Neural cell (in vitro differentiated cells): ENCODE measurements around the gene PLCB4. TPM values are rescaled to one million over a fixed set of nuclear protein-coding genes. Genes with fewer than 3 reads are reported as not detected.

Source experiments
- H2AFZ ChIP-seq: fragments of 200-600, 300-800 bp; sonication (generic), shearing (Covaris generic); 2 replicates; pipeline ENCODE4 v1.6.0; 2014; ENCODE audit warnings: low read depth, mild to moderate bottlenecking, antibody characterized with exemption, low read length, moderate library complexity
- H3F3A ChIP-seq: fragments of 200-600 bp; shearing (Covaris generic); 2 replicates; pipeline ENCODE4 v1.6.1; 2016; ENCODE audit warnings: mild to moderate bottlenecking, moderate library complexity, mixed read lengths, antibody characterized with exemption, low read length; ENCODE audit not compliant: insufficient read depth, poor library complexity, severe bottlenecking
- H3K27ac ChIP-seq: fragments of 200-600, 300-800 bp; sonication (generic), shearing (Covaris generic); 2 replicates; pipeline ENCODE4 v1.5.1; 2014; ENCODE audit warnings: mild to moderate bottlenecking, low read length, moderate library complexity
- H3K27me3 ChIP-seq: fragments of 300-800, 200-600 bp; sonication (generic), shearing (Covaris generic); 2 replicates; pipeline ENCODE4 v1.6.0; 2014; ENCODE audit warnings: mild to moderate bottlenecking, low read depth, low read length, moderate library complexity; ENCODE audit not compliant: insufficient read depth
- H3K36me3 ChIP-seq: fragments of 300-800, 200-600 bp; sonication (generic), shearing (Covaris generic); 2 replicates; pipeline ENCODE4 v1.5.1; 2014; ENCODE audit warnings: mild to moderate bottlenecking, antibody characterized with exemption, low read length, moderate library complexity; ENCODE audit not compliant: insufficient read depth
- H3K4me2 ChIP-seq: fragments of 300-800, 200-600 bp; sonication (generic), shearing (Covaris generic); 2 replicates; pipeline ENCODE4 v1.6.0; 2014; ENCODE audit warnings: mild to moderate bottlenecking, low read length
- H3K4me3 ChIP-seq: fragments of 300-800, 200-600 bp; sonication (generic), shearing (Covaris generic); 2 replicates; pipeline ENCODE4 v1.5.1; 2014; ENCODE audit warnings: mild to moderate bottlenecking, low read length, moderate library complexity
- H3K79me2 ChIP-seq: fragments of 200-600 bp; shearing (Covaris generic); replicated peaks from 2 replicates; pipeline ENCODE4 v1.6.0; 2014; ENCODE audit warnings: mild to moderate bottlenecking, low read length, moderate library complexity; ENCODE audit not compliant: insufficient read depth
- H3K9ac ChIP-seq: fragments of 300-800, 200-600 bp; sonication (generic), shearing (Covaris generic); 2 replicates; pipeline ENCODE4 v1.6.1; 2016; ENCODE audit warnings: mild to moderate bottlenecking, low read length, mixed read lengths
- H3K9me2 ChIP-seq: fragments of 200-600 bp; shearing (Covaris generic); 2 replicates; pipeline ENCODE4 v1.6.1; 2016; ENCODE audit warnings: mild to moderate bottlenecking, low read length, mixed read lengths; ENCODE audit not compliant: insufficient read depth
- H3K9me3 ChIP-seq: fragments of 200-600, 300-800 bp; sonication (generic), shearing (Covaris generic); 2 replicates; pipeline ENCODE4 v1.6.1; 2016; ENCODE audit warnings: mild to moderate bottlenecking, mixed run types, low read length, moderate library complexity, mixed read lengths
- H4K20me1 ChIP-seq: fragments of 200-600 bp; shearing (Covaris generic); 2 replicates; pipeline ENCODE4 v1.6.1; 2016; ENCODE audit warnings: mild to moderate bottlenecking, mixed run types; ENCODE audit not compliant: insufficient read depth
- EP300 ChIP-seq: fragments of 450-650 bp; conservative IDR thresholded peaks from 2 replicates; pipeline ENCODE4 v1.6.1; 2014; ENCODE audit warnings: antibody characterized with exemption, mild to moderate bottlenecking, moderate library complexity; ENCODE audit not compliant: poor library complexity, severe bottlenecking
- EZH2 ChIP-seq: fragments of 200-600, 300-800 bp; shearing (Covaris generic), sonication (generic); IDR thresholded peaks from 2 replicates; pipeline ENCODE4 v1.6.1; 2014; ENCODE audit warnings: antibody characterized with exemption, low read length, borderline replicate concordance, mild to moderate bottlenecking; ENCODE audit not compliant: insufficient read depth, poor library complexity, severe bottlenecking
- MXI1 ChIP-seq: fragments of 450-650 bp; conservative IDR thresholded peaks from 2 replicates; pipeline ENCODE4 v1.6.1; 2014; ENCODE audit warnings: antibody characterized with exemption, mild to moderate bottlenecking; ENCODE audit not compliant: poor library complexity, severe bottlenecking
- POLR2AphosphoS5 ChIP-seq: IDR thresholded peaks from 2 replicates; pipeline ENCODE4 v1.6.1; 2012
- RAD21 ChIP-seq: fragments of 450-650 bp; conservative IDR thresholded peaks from 2 replicates; pipeline ENCODE4 v1.6.1; 2014; ENCODE audit warnings: antibody characterized with exemption, mild to moderate bottlenecking, moderate library complexity
- SMC3 ChIP-seq: fragments of 450-650 bp; conservative IDR thresholded peaks from 2 replicates; pipeline ENCODE4 v1.6.1; 2014; ENCODE audit warnings: antibody characterized with exemption, mild to moderate bottlenecking, moderate library complexity; ENCODE audit not compliant: poor library complexity
- TAF1 ChIP-seq: IDR thresholded peaks from 2 replicates; pipeline ENCODE4 v1.6.1; 2012; ENCODE audit warnings: low read depth
- polyA plus RNA-seq: library from polyadenylated mRNA; depleted of rRNA; stranded (reverse); fragments of >200 nt; gene quantifications from 2 replicates; pipeline ENCODE4 v1.2.3, GENCODE V29; 2014
- TF ChIP-seq, protein P1 (sequence below): IDR thresholded peaks from 2 replicates; pipeline ENCODE4 v1.6.1; 2012; ENCODE audit warnings: borderline replicate concordance
- TF ChIP-seq, protein P2 (sequence below): fragments of 450-650 bp; IDR thresholded peaks from 2 replicates; pipeline ENCODE4 v1.5.1; 2014; ENCODE audit warnings: antibody characterized with exemption, mild to moderate bottlenecking, moderate library complexity; ENCODE audit not compliant: poor library complexity, severe bottlenecking

The PLCB4 gene
- polyA plus RNA-seq, 1 donor from 2014 or later = 13.1 TPM

DNA sequence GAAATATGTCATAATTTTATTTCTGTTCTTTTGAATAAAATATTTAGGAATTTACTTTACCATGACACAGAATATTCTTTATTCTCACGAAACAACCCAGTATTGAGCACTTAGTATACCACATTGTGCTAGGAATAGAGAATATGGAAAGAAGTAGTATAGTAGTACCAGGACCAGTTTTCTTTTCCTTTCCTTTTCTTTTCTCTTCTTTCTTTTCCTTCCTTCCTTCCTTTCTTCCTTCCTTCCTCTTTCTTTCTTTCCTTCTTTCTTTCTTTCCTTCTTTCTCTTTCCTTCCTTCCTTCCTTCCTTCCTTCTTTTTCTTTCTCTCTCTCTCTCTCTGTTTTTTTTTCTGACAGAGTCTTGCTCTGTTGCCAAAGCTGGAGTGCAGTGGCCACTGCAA, 7.5 kb upstream of the PLCB4 start:
- Histone ChIP-seq H4K20me1 (no peaks in the 10 kb centered on the region), H3K9me2 (no peaks in the 10 kb centered on the region), H3F3A (no peaks in the 10 kb centered on the region), H3K36me3 (no peaks in the 10 kb centered on the region), H3K27me3 (no peaks in the 10 kb centered on the region), H3K9me3 (no peaks in the 10 kb centered on the region), H3K9ac (no peak overlapping the region), H3K27ac (no peak overlapping the region), H3K4me3 (no peak overlapping the region), H2AFZ (no peak overlapping the region), H3K79me2 (no peaks in the 10 kb centered on the region), H3K4me2 (no peak overlapping the region)
- TF ChIP-seq RAD21 (no peak), POLR2AphosphoS5 (no peak), EZH2 (no peak), MXI1 (no peak), EP300 (no peak), SMC3 (no peak), TAF1 (no peak)
- TF ChIP-seq, protein P1, sequence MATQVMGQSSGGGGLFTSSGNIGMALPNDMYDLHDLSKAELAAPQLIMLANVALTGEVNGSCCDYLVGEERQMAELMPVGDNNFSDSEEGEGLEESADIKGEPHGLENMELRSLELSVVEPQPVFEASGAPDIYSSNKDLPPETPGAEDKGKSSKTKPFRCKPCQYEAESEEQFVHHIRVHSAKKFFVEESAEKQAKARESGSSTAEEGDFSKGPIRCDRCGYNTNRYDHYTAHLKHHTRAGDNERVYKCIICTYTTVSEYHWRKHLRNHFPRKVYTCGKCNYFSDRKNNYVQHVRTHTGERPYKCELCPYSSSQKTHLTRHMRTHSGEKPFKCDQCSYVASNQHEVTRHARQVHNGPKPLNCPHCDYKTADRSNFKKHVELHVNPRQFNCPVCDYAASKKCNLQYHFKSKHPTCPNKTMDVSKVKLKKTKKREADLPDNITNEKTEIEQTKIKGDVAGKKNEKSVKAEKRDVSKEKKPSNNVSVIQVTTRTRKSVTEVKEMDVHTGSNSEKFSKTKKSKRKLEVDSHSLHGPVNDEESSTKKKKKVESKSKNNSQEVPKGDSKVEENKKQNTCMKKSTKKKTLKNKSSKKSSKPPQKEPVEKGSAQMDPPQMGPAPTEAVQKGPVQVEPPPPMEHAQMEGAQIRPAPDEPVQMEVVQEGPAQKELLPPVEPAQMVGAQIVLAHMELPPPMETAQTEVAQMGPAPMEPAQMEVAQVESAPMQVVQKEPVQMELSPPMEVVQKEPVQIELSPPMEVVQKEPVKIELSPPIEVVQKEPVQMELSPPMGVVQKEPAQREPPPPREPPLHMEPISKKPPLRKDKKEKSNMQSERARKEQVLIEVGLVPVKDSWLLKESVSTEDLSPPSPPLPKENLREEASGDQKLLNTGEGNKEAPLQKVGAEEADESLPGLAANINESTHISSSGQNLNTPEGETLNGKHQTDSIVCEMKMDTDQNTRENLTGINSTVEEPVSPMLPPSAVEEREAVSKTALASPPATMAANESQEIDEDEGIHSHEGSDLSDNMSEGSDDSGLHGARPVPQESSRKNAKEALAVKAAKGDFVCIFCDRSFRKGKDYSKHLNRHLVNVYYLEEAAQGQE = no peak
- TF ChIP-seq, protein P2, sequence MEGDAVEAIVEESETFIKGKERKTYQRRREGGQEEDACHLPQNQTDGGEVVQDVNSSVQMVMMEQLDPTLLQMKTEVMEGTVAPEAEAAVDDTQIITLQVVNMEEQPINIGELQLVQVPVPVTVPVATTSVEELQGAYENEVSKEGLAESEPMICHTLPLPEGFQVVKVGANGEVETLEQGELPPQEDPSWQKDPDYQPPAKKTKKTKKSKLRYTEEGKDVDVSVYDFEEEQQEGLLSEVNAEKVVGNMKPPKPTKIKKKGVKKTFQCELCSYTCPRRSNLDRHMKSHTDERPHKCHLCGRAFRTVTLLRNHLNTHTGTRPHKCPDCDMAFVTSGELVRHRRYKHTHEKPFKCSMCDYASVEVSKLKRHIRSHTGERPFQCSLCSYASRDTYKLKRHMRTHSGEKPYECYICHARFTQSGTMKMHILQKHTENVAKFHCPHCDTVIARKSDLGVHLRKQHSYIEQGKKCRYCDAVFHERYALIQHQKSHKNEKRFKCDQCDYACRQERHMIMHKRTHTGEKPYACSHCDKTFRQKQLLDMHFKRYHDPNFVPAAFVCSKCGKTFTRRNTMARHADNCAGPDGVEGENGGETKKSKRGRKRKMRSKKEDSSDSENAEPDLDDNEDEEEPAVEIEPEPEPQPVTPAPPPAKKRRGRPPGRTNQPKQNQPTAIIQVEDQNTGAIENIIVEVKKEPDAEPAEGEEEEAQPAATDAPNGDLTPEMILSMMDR = no peak

- no peaks in the 10 kb centered on the region for H3K36me3 ChIP-seq
- no peak overlapping the region for H3K4me3 ChIP-seq
- TF ChIP-seq MXI1 (no peak), EZH2 (no peak), POLR2AphosphoS5 (no peak), RAD21 (no peak)
- H2AFZ ChIP-seq = no peak overlapping the region
- H3K27me3 ChIP-seq = no peaks in the 10 kb centered on the region
- no peaks in the 10 kb centered on the region for H3K9me3 ChIP-seq
- no peaks in the 10 kb centered on the region for H3F3A ChIP-seq
- no peak overlapping the region for H3K27ac ChIP-seq
- no peaks in the 10 kb centered on the region for H4K20me1 ChIP-seq
- no peaks in the 10 kb centered on the region for H3K79me2 ChIP-seq
- no peak overlapping the region for H3K9ac ChIP-seq
- H3K9me2 ChIP-seq = no peaks in the 10 kb centered on the region
- H3K4me2 ChIP-seq = no peak overlapping the region
Measured at GRCh38 chr20:9062066-9062465, 6.8 kb upstream of the PLCB4 start.

DNA sequence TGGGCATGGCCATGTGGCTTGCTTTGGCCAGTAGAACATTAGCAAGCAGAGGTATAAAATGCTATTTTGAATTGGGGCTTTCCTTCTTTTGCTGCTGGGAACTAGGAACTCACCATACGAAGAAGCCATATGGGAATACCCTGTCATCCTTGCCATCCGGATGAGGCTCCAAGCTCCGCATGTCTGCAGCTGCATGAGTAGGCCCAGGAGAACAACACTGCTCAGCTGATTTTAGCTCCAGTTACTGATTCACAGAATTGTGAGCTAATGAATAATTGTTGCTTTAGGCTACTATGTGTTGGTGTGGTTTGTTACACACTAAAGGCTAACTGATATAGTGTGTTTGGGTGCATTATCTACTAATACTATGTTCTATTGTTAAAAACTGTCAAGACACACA, 2.7 kb upstream of the PLCB4 start:
- H3K79me2 ChIP-seq = peaks cover 3% of the 10 kb centered on the region
- H3K9me3 ChIP-seq = no peaks in the 10 kb centered on the region
- H3K27ac ChIP-seq = no peak overlapping the region
- no peaks in the 10 kb centered on the region for H3K9me2 ChIP-seq
- no peak overlapping the region for H3K4me3 ChIP-seq
- H4K20me1 ChIP-seq = no peaks in the 10 kb centered on the region
- H3K9ac ChIP-seq = no peak overlapping the region
- no peaks in the 10 kb centered on the region for H3K27me3 ChIP-seq
- no peak overlapping the region for H3K4me2 ChIP-seq
- no peak for TF ChIP-seq MXI1
- TF ChIP-seq, protein P2 = no peak
- no peak for TF ChIP-seq TAF1
- TF ChIP-seq SMC3 = no peak
- no peak for TF ChIP-seq POLR2AphosphoS5
- TF ChIP-seq EZH2 = no peak
- TF ChIP-seq RAD21 = no peak
- TF ChIP-seq, protein P1 = no peak
- TF ChIP-seq EP300 = no peak
- H3K36me3 ChIP-seq = no peaks in the 10 kb centered on the region
- peaks cover 4% of the 10 kb centered on the region for H3F3A ChIP-seq
- H2AFZ ChIP-seq = no peak overlapping the region
